Right cardiac atrium (tissue), 5 donors: ENCODE measurements around the gene HSPG2. TPM values are rescaled to one million over a fixed set of nuclear protein-coding genes. Genes with fewer than 3 reads are reported as not detected.

Source experiments
- ATAC-seq, 2 donors: fragments of 200-7000 bp; cut with Tn5 transposase; one replicate each; pipeline versions ENCODE4 v1.8.0 to v1.9.1; 2020; ENCODE audit warnings: moderate library complexity in 2 of 2, mild to moderate bottlenecking in 1 of 2
- DNase-seq, 3 donors: peaks; one replicate each; pipeline ENCODE4 v3.0.0-alpha.2; 2020
- H3K27ac ChIP-seq: one replicate; pipeline ENCODE4 v1.5.1; 2013; ENCODE audit warnings: mild to moderate bottlenecking, low read length, control low read depth, moderate library complexity
- H3K27me3 ChIP-seq: one replicate; pipeline ENCODE4 v1.6.1; 2013; ENCODE audit not compliant: control insufficient read depth, insufficient read depth
- H3K4me1 ChIP-seq: one replicate; pipeline ENCODE4 v1.6.1; 2013; ENCODE audit warnings: low read length; ENCODE audit not compliant: control insufficient read depth, insufficient read depth
- H3K4me3 ChIP-seq: one replicate; pipeline ENCODE4 v1.5.1; 2013; ENCODE audit warnings: low read length, control low read depth
- H3K9me3 ChIP-seq: one replicate; pipeline ENCODE4 v1.6.1; 2013; ENCODE audit warnings: low read length; ENCODE audit not compliant: control insufficient read depth
- WGBS: extraction: QIAGEN DNeasy Blood & Tissue Kit; methylation state at CpG from one replicate; pipeline ENCODE4 v1.1.7; 2013; 5-methylcytosine and 5-hydroxymethylcytosine counted together
- intact Hi-C, 4 donors: fragments of 100-400 bp; cut with DNase I; formaldehyde crosslinking; loops; one replicate each; pipeline versions ENCODE4 v1.11.0 to v1.14.0; 2022 to 2023
- polyA plus RNA-seq: library from polyadenylated mRNA; stranded (reverse); fragments of 200-250 nt; gene quantifications from one replicate; pipeline ENCODE4 v1.2.3, GENCODE V29; 2013
- total RNA-seq, 4 donors: library from RNA; stranded (reverse); fragmentation: NEBNext Ultra II Directional; extraction: Animal tissue kit (Norgen Biotek cat#: 25700); gene quantifications; one replicate each; pipeline ENCODE4 v1.2.1, GENCODE V29; 2021
- donor health status: healthy with polysubstance abuse.
- donor health status: DM: no; HTN: yes; CAD: no.
- donor health status: DM: no; HTN: no; CAD: no.
- donor health status: DM: no; HTN: yes; CAD: no; lungs with severe emphysema.
- donor health status: DM: yes; HTN: yes; CAD: no.

Gene HSPG2
- total and polyA plus RNA-seq, 5 donors, result 257 to 659 (median 459) TPM

- intact Hi-C loops, result no loop called here
- Histone ChIP-seq H3K9me3 (no peaks in the 10 kb centered on the region), H3K27me3 (no peaks in the 10 kb centered on the region), H3K4me3 (no peak overlapping the region), H3K27ac (no peak overlapping the region), H3K4me1 (peaks cover 5% of the 10 kb centered on the region)
- no peak for ATAC-seq
- DNase-seq, result no peak
Observed at GRCh38 chr1:21775985-21776562, 161.0 kb downstream of the HSPG2 start.

- DNase-seq (no peak), ATAC-seq (no peak)
- no peaks in the 10 kb centered on the region for H3K27me3 ChIP-seq
- H3K27ac ChIP-seq, result no peak overlapping the region
- no peak overlapping the region for H3K4me3 ChIP-seq
- WGBS, result 44% methylated on average over 2 of the region's 2 CpGs
- peaks cover 5% of the 10 kb centered on the region for H3K4me1 ChIP-seq
- no peaks in the 10 kb centered on the region for H3K9me3 ChIP-seq
- intact Hi-C loops, result no loop called here
Observed at GRCh38 chr1:21775550-21775914, 161.6 kb downstream of the HSPG2 start.

- no peak overlapping the region for H3K4me3 ChIP-seq
- no peak for DNase-seq
- 90% methylated on average over 15 of the region's 15 CpGs for WGBS
- peaks cover 5% of the 10 kb centered on the region for H3K4me1 ChIP-seq
- no peak overlapping the region for H3K27ac ChIP-seq
- H3K27me3 ChIP-seq, result no peaks in the 10 kb centered on the region
- intact Hi-C loops, result no loop called here
- H3K9me3 ChIP-seq, result no peaks in the 10 kb centered on the region
- ATAC-seq, result no peak
Observed at GRCh38 chr1:21774835-21775549, 162.1 kb downstream of the HSPG2 start.

GRCh38 chr1:21773585-21773984 is 163.5 kb downstream of the HSPG2 start:
- no peaks in the 10 kb centered on the region for H3K9me3 ChIP-seq
- peaks cover 6% of the 10 kb centered on the region for H3K4me1 ChIP-seq
- H3K27ac ChIP-seq, result no peak overlapping the region
- intact Hi-C loops, result no loop called here
- no peaks in the 10 kb centered on the region for H3K27me3 ChIP-seq
- 60% methylated on average over 3 of the region's 3 CpGs for WGBS
- ATAC-seq (no peak), DNase-seq (no peak)
- H3K4me3 ChIP-seq, result no peak overlapping the region

Other genes with a start within 250 kb of the HSPG2 start
- 10 to 100 TPM; 45.1 to 49.4 (median 46.0) TPM for gene USP48, start 154.2 kb downstream of the HSPG2 start, total RNA-seq
- gene USP48, start 154.2 kb downstream of the HSPG2 start, polyA plus RNA-seq, result 19.9 TPM
- under 1 TPM in 2 of 4 donors, not detected in 2; 0.06 to 0.23 TPM for gene LDLRAD2, start 125.0 kb downstream of the HSPG2 start, total RNA-seq
- gene LDLRAD2, start 125.0 kb downstream of the HSPG2 start, polyA plus RNA-seq, result 4.7 TPM
- under 1 TPM in 1 of 4 donors, not detected in 3; 0.53 TPM for gene CELA3B, start 39.7 kb upstream of the HSPG2 start, total RNA-seq
- 0.09 TPM for gene CELA3B, start 39.7 kb upstream of the HSPG2 start, polyA plus RNA-seq
- under 1 TPM in 1 of 4 donors, not detected in 3; 0.86 TPM for gene CELA3A, start 64.3 kb upstream of the HSPG2 start, total RNA-seq
- gene CELA3A, start 64.3 kb upstream of the HSPG2 start, polyA plus RNA-seq, result not detected
- gene CDC42, start 115.4 kb upstream of the HSPG2 start, total RNA-seq, result 100 to 1,000 TPM; 121 to 178 (median 133) TPM
- 92.1 TPM for gene CDC42, start 115.4 kb upstream of the HSPG2 start, polyA plus RNA-seq
- gene WNT4, start 205.8 kb upstream of the HSPG2 start, total RNA-seq, result under 1 TPM in 3 of 4 donors, not detected in 1; 0.14 to 0.25 (median 0.24) TPM
- gene WNT4, start 205.8 kb upstream of the HSPG2 start, polyA plus RNA-seq, result 0.05 TPM